Lung (tissue), 12 donors: ENCODE measurements around the gene CDC42BPB. TPM values are rescaled to one million over a fixed set of nuclear protein-coding genes. Genes with fewer than 3 reads are reported as not detected.

ENCODE experiments used
- ATAC-seq: fragments of 200-7000 bp; cut with Tn5 transposase; one replicate; pipeline ENCODE4 v1.9.1; 2020; ENCODE audit warnings: moderate number of reproducible peaks; ENCODE audit not compliant: insufficient read depth, low FRiP score
- DNase-seq, 3 donors: peaks; one replicate each; pipeline ENCODE4 v3.0.0-alpha.2; 2013 to 2017
- H3K27ac ChIP-seq, 2 donors: one replicate each; pipeline ENCODE4 v1.5.1; 2013; ENCODE audit warnings: mild to moderate bottlenecking in 2 of 2, moderate library complexity in 2 of 2, control low read depth in 1 of 2, inconsistent platforms in 1 of 2, low read depth in 1 of 2, low read length in 1 of 2
- H3K27me3 ChIP-seq, 3 donors: one replicate each; pipeline ENCODE4 v1.5.1; 2013; ENCODE audit warnings: low read length in 2 of 3; ENCODE audit not compliant: control insufficient read depth in 3 of 3, insufficient read depth in 3 of 3
- H3K36me3 ChIP-seq, 4 donors: one replicate each; pipeline ENCODE4 v1.5.1; 2013; ENCODE audit warnings: low read length in 4 of 4, mild to moderate bottlenecking in 1 of 4, moderate library complexity in 1 of 4; ENCODE audit not compliant: control insufficient read depth in 4 of 4, insufficient read depth in 4 of 4
- H3K4me1 ChIP-seq, 5 donors: one replicate each; pipeline ENCODE4 v1.5.1; 2013; ENCODE audit warnings: low read length in 5 of 5, mild to moderate bottlenecking in 2 of 5, moderate library complexity in 1 of 5; ENCODE audit not compliant: control insufficient read depth in 5 of 5, insufficient read depth in 5 of 5
- H3K4me3 ChIP-seq: one replicate; pipeline ENCODE4 v1.5.1; 2013; ENCODE audit warnings: mild to moderate bottlenecking, control low read depth, moderate library complexity
- H3K9ac ChIP-seq, 2 donors: one replicate each; pipeline ENCODE4 v1.5.1; 2013; ENCODE audit warnings: low read length in 2 of 2, control low read depth in 1 of 2; ENCODE audit not compliant: insufficient read depth in 1 of 2
- H3K9me3 ChIP-seq, 4 donors: one replicate each; pipeline ENCODE4 v1.5.1; 2013; ENCODE audit warnings: low read length in 3 of 4, mild to moderate bottlenecking in 1 of 4, moderate library complexity in 1 of 4; ENCODE audit not compliant: control insufficient read depth in 4 of 4, insufficient read depth in 3 of 4
- WGBS, 2 donors: extraction: QIAGEN DNeasy Blood & Tissue Kit; methylation state at CpG; one replicate each; pipeline ENCODE4 v1.1.7; 2013; 5-methylcytosine and 5-hydroxymethylcytosine counted together
- polyA plus RNA-seq, 2 donors: library from polyadenylated mRNA; stranded (reverse); fragments of 200-250 nt; gene quantifications; one replicate each; pipeline ENCODE4 v1.2.1, GENCODE V29; 2013
- total RNA-seq, 2 donors: library from RNA; depleted of rRNA in 1 of 2; stranded (reverse); fragments of >200 nt in 1 of 2; gene quantifications; one replicate each; pipeline ENCODE4 v1.2.1, GENCODE V29; 2014 to 2021
- TF ChIP-seq, protein P1 (sequence below): IDR thresholded peaks from 2 replicates; pipeline ENCODE4 v1.5.1; 2012; ENCODE audit warnings: mild to moderate bottlenecking; ENCODE audit errors: control extremely low read depth, extremely low read depth
- donor health status: control.
- donor health status: control.
- donor health status: Bipolar disorder and iron deficiency.
- donor health status: healthy.
- donor health status: DM: yes; HTN: yes; CAD: no.

The CDC42BPB gene
- total and polyA plus RNA-seq, 4 donors: 39.3 to 97.9 (median 66.6) TPM

DNA sequence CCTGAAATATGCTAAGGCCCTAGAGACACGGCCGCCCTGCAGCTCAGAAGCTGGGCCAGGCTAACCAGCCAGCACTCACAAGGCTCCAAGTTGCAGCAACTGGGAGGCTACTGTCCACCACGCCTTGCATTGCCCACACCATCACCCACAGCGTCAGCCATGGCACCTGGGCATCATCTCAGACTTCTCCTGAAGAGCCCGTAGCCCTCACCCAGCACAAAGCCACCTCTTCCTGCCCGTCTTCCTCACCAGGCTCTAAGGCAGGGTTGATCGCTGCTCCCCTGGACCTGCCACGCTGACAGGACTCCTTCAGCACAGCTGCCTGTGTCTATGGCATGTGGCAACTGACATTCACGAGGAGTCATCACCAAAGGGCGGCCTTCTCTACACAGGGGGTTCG, 38.1 kb downstream of the CDC42BPB start:
- 95 to 98% methylated on average over 11 of the region's 11 CpGs for WGBS, 2 donors
- TF ChIP-seq, protein P1, sequence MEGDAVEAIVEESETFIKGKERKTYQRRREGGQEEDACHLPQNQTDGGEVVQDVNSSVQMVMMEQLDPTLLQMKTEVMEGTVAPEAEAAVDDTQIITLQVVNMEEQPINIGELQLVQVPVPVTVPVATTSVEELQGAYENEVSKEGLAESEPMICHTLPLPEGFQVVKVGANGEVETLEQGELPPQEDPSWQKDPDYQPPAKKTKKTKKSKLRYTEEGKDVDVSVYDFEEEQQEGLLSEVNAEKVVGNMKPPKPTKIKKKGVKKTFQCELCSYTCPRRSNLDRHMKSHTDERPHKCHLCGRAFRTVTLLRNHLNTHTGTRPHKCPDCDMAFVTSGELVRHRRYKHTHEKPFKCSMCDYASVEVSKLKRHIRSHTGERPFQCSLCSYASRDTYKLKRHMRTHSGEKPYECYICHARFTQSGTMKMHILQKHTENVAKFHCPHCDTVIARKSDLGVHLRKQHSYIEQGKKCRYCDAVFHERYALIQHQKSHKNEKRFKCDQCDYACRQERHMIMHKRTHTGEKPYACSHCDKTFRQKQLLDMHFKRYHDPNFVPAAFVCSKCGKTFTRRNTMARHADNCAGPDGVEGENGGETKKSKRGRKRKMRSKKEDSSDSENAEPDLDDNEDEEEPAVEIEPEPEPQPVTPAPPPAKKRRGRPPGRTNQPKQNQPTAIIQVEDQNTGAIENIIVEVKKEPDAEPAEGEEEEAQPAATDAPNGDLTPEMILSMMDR: no peak
- Histone ChIP-seq H3K9ac (no peak overlapping the region), H3K4me1 (peaks cover 5 to 43% (median 28%) of the 10 kb centered on the region in 5 donors), H3K9me3 (no peaks in the 10 kb centered on the region), H3K36me3 (peaks cover 0 to 5% (median 0%) of the 10 kb centered on the region in 4 donors), H3K27me3 (no peaks in the 10 kb centered on the region), H3K27ac (no peak overlapping the region), H3K4me3 (no peak overlapping the region)
- DNase-seq (no peak), ATAC-seq (no peak)

DNA sequence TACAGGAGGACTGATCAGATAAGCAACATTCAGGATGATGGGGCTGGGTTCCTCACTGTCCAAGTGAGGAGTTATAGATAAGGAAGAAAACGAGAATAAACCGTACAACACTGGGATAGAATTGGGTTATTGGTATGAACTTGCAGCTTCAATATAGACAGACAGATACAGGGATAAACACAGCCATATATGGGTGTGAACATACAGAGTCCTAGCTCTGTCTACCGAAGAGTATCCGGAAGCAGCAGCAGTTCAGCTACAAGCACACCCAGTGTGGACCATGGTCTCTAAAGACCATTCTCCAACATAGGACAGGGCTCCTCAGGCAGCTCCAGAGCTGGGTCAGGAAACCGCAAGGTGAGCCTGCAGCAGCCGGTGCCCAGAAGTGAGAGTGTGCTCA, 40.8 kb downstream of the CDC42BPB start:
- peaks cover 0 to 3% (median 0%) of the 10 kb centered on the region in 4 donors for H3K36me3 ChIP-seq
- 89 to 94% methylated on average over 6 of the region's 6 CpGs for WGBS, 2 donors
- ATAC-seq (no peak), DNase-seq (no peak)
- no peak overlapping the region for H3K27ac ChIP-seq
- peaks cover 0 to 26% (median 20%) of the 10 kb centered on the region in 5 donors for H3K4me1 ChIP-seq
- H3K4me3 ChIP-seq: no peak overlapping the region
- TF ChIP-seq, protein P1: no peak
- H3K27me3 ChIP-seq: no peaks in the 10 kb centered on the region
- no peaks in the 10 kb centered on the region for H3K9me3 ChIP-seq
- H3K9ac ChIP-seq: no peak overlapping the region

DNA sequence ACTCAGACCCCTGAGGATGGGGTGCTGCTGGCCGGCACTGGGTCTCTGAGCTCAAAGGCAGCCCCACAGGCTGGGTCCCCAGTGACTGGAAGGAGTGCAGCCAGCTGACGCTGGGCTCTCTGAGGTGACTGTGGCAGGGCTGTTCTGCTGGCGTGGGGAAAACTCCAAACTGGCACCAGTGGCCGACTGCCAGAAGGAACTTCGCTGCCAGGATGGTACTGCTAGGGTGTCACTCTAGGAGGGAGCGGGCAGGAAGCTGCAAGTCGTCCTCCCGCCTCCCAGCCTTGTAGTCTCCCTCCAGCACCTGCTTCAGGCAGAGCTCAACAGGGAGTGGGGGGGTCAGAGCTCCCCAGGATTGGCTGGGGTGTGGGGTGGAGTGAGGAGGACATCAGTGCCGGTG, 41.3 kb downstream of the CDC42BPB start:
- Histone ChIP-seq H3K9me3 (no peaks in the 10 kb centered on the region), H3K36me3 (peaks cover 0 to 3% (median 0%) of the 10 kb centered on the region in 4 donors), H3K27me3 (no peaks in the 10 kb centered on the region), H3K27ac (no peak overlapping the region), H3K4me1 (peaks cover 0 to 26% (median 17%) of the 10 kb centered on the region in 5 donors), H3K4me3 (no peak overlapping the region), H3K9ac (no peak overlapping the region)
- ATAC-seq (no peak), DNase-seq (no peak)
- 69 to 72% methylated on average over 9 of the region's 9 CpGs for WGBS, 2 donors
- TF ChIP-seq, protein P1: no peak

DNA sequence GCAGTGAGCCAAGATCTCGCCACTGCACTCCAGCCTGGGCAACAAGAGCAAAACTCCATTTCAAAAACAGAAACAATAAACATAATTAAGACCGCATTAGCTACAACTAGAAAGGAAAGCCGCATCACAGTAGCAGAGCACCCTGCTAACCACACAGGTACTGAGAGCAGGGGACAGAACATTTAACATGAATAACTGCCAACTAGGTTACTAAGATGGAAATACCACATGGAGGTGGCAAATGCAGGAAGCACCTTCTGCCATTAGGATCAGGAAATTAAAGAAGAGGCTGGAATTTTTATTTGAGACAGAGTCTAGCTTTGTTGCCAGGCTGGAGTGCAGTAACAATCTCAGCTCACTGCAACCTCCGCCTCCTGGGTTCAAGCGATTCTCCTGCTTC, 41.9 kb downstream of the CDC42BPB start:
- Histone ChIP-seq H3K36me3 (peaks cover 0 to 4% (median under 1%) of the 10 kb centered on the region in 4 donors), H3K4me3 (no peak overlapping the region), H3K9me3 (no peaks in the 10 kb centered on the region), H3K4me1 (peaks cover 0 to 21% (median 16%) of the 10 kb centered on the region in 5 donors), H3K27me3 (no peaks in the 10 kb centered on the region), H3K9ac (no peak overlapping the region), H3K27ac (no peak overlapping the region)
- WGBS, 2 donors: 90 to 91% methylated on average over 5 of the region's 5 CpGs
- no peak for DNase-seq
- TF ChIP-seq, protein P1: no peak
- no peak for ATAC-seq
